Cardiac fibroblast (primary cell): ENCODE measurements around the gene GOLGA6L10.
"Not testable (repeated sequence)": the region's sequence is repeated elsewhere in the genome, so short reads cannot be mapped to it uniquely, and the experiment has no call there.

ENCODE experiments used
- DNase-seq, 2 donors: peaks; one replicate each; pipeline versions ENCODE4 v3.0.0 to v3.0.0-alpha.2; 2010; ENCODE audit warnings: low read depth in 2 of 2
- H3K4me3 ChIP-seq, 2 donors: replicated peaks in 1 of 2; 1 replicate in 1 of 2; 2 replicates in 1 of 2; pipeline ENCODE4 v1.5.1; 2011; ENCODE audit warnings: low read depth in 2 of 2, low read length in 2 of 2, mild to moderate bottlenecking in 2 of 2, moderate library complexity in 1 of 2
- CTCF ChIP-seq: IDR thresholded peaks from one replicate; pipeline ENCODE4 v1.5.1; 2011; ENCODE audit warnings: low read depth, mild to moderate bottlenecking, low read length, inconsistent platforms

Gene GOLGA6L10

GRCh38 chr15:82371656-82372055 is 22.4 kb upstream of the GOLGA6L10 start:
- H3K4me3 ChIP-seq = no peak overlapping the region
- TF ChIP-seq CTCF = no peak
- no peak for DNase-seq

- not testable (repeated sequence) for DNase-seq, H3K4me3 ChIP-seq
These were observed 18.5 kb upstream of the GOLGA6L10 start for GRCh38 chr15:82367790-82368189.

GRCh38 chr15:82365692-82366323 is 16.5 kb upstream of the GOLGA6L10 start:
- peak; percentile 12 for TF ChIP-seq CTCF
- not testable (repeated sequence) for DNase-seq, H3K4me3 ChIP-seq

DNA sequence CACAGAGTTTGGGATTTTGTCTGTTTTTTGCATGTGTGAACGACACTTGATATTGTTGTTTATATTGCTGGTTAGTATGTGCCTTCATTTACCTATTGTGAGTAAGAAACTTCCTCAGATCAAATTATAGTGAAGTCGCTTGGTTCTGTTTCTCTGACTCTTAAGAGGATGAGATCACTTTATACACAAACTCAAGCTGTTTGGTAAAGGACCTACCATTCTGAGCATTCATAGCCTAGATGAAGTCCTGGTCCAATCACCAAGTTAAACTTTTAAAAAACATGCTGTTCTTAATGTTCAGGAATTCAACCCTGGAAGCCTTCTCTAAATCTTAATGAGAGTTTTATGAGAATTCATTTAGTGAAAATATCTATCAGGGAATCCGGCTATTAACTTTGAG is 15.3 kb upstream of the GOLGA6L10 start:
- not testable (repeated sequence) for H3K4me3 ChIP-seq, DNase-seq

DNA sequence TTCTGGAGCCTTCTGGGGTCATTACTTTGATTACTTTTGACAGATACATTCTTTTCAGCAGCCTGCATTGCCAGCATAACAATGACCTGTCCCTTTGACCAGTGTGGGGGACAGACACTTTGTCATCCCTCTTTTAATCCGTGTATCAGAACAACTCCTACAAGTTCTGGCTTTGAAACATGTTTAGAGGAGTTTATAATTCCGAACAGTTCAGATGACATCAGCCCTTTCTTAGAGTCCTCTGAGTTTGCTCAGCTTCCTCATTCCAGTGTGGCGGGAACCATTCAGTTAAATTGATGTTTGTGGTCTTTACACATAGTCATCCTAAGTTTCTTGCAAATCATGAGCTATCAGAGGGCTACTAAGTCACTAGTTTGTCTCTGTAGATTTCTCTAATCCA is 13.5 kb upstream of the GOLGA6L10 start:
- DNase-seq = not testable (repeated sequence)

DNA sequence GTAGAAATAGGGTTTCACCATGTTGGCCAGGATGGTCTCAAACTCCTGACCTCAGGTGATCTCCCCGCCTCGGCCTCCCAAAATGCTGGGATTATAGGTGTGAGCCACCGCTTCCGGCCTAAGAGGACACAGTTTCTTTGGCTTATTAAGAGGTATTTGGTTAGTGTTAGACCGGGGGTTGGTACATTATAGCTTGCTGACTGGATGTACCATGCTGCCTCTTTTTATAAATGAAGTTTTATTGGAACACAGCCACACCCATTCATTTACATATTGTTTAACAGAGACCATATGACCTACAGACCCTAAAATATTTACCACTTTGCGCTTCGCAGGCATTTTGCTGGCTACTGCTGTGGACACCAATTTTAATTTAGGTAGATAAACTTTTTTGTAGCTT is 11.3 kb upstream of the GOLGA6L10 start:
- H3K4me3 ChIP-seq, DNase-seq: not testable (repeated sequence)

More for the DNA sequence above, 13.5 kb upstream of the GOLGA6L10 start:
- H3K4me3 ChIP-seq = not testable (repeated sequence)

- not testable (repeated sequence) for H3K4me3 ChIP-seq, DNase-seq
These were observed 5.8 kb upstream of the GOLGA6L10 start for GRCh38 chr15:82355055-82355454.

DNA sequence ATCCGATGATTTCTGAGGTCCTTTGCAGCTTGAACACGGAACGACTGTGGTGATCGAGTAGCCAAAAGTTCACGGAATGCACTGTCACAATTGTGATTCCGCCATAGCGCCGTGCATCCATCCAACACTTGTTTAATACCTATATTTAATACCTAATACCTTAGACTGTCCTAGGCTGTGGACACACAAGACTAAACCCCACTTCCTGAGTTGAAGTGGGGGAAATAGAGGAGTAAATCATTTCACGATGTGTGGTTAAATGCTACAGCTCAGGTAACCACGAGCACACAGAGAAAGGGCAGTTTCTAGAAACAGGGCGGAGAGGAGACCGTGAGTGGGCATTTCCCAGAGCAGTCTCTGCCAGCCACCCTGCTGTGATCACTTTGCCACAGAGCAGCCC is 5.3 kb upstream of the GOLGA6L10 start:
- not testable (repeated sequence) for DNase-seq
- peak overlapping the region in 1 of 2 donors; percentile 42 for H3K4me3 ChIP-seq

DNA sequence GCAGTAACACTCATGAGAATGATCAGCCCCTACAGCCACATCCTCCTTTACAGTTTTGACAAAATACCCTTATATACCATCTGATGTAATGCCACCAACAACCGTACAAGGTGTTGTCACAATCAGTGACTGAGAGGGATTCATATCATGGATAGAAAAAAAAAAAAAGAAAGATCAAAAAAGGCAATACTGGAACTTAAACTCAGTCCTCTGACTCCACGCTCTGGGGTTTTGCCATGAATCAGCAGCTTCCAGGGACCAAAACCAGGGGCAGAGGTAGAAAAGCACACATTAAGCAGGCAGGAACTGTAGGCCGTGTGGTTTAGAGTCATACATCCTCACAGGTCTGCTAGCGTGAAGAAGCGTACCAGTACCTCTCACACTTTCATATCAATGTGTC is 1.6 kb downstream of the GOLGA6L10 start:
- DNase-seq, H3K4me3 ChIP-seq: not testable (repeated sequence)

GRCh38 chr15:82345176-82345575 is 4.1 kb downstream of the GOLGA6L10 start:
- DNase-seq = not testable (repeated sequence)

GRCh38 chr15:82344421-82344820 is 4.9 kb downstream of the GOLGA6L10 start:
- not testable (repeated sequence) for DNase-seq, H3K4me3 ChIP-seq

More at GRCh38 chr15:82345176-82345575, 4.1 kb downstream of the GOLGA6L10 start:
- H3K4me3 ChIP-seq = not testable (repeated sequence)

DNA sequence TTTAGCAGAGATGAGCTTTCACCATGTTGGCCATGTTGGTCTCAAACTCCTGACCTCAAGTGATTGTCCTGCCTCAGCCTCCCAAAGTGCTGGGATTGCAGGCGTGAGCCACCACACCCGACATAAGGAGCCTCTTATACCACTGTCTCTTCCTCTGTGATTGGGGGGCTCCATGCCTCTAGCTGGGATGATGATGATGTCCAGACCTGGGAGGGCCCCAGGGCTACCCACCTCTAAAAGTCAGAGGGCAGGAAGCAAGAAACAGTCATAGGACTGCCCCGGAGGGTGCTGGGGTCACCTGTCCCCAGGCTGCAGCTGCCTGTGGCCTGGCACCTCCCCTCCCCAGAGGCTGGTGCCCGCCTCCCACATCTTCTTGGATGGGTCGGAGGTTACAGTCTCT is 5.4 kb downstream of the GOLGA6L10 start:
- not testable (repeated sequence) for H3K4me3 ChIP-seq, DNase-seq
